Liver (tissue), 9 donors: ENCODE data around the gene DOK6. TPM values are rescaled to one million over a fixed set of nuclear protein-coding genes. Genes with fewer than 3 reads are reported as not detected.

ENCODE experiments used
- DNase-seq: peaks from one replicate; pipeline ENCODE4 v3.0.0-alpha.2; 2017; ENCODE audit warnings: low spot score
- H3K27ac ChIP-seq, 2 donors: one replicate each; pipeline ENCODE4 v1.7.0; 2013; ENCODE audit warnings: inconsistent platforms in 2 of 2, low read length in 2 of 2, control low read depth in 1 of 2, low read depth in 1 of 2, mild to moderate bottlenecking in 1 of 2
- H3K27me3 ChIP-seq, 4 donors: one replicate each; pipeline versions ENCODE4 v1.6.1 to v1.7.0; 2013; ENCODE audit warnings: low read length in 3 of 4, inconsistent platforms in 1 of 4, mild to moderate bottlenecking in 1 of 4, moderate library complexity in 1 of 4; ENCODE audit not compliant: control insufficient read depth in 4 of 4, insufficient read depth in 4 of 4
- H3K36me3 ChIP-seq, 4 donors: one replicate each; pipeline versions ENCODE4 v1.6.1 to v1.7.0; 2013; ENCODE audit warnings: low read length in 3 of 4, mild to moderate bottlenecking in 3 of 4, low read depth in 1 of 4, moderate library complexity in 1 of 4; ENCODE audit not compliant: control insufficient read depth in 4 of 4, insufficient read depth in 3 of 4
- H3K4me1 ChIP-seq, 4 donors: one replicate each; pipeline versions ENCODE4 v1.6.1 to v1.7.0; 2013; ENCODE audit warnings: low read length in 3 of 4, mild to moderate bottlenecking in 3 of 4, moderate library complexity in 1 of 4; ENCODE audit not compliant: control insufficient read depth in 4 of 4, insufficient read depth in 4 of 4
- H3K4me3 ChIP-seq, 3 donors: one replicate each; pipeline versions ENCODE4 v1.6.1 to v1.7.0; 2013; ENCODE audit warnings: low read length in 3 of 3, control low read depth in 1 of 3, low read depth in 1 of 3, mild to moderate bottlenecking in 1 of 3
- H3K9ac ChIP-seq, 2 donors: one replicate each; pipeline ENCODE4 v1.7.0; 2013; ENCODE audit warnings: low read length in 2 of 2, mild to moderate bottlenecking in 2 of 2, moderate library complexity in 2 of 2, control low read depth in 1 of 2, low read depth in 1 of 2
- H3K9me3 ChIP-seq, 4 donors: one replicate each; pipeline versions ENCODE4 v1.6.1 to v1.7.0; 2013; ENCODE audit warnings: low read length in 3 of 4; ENCODE audit not compliant: control insufficient read depth in 4 of 4
- ATF3 ChIP-seq: IDR thresholded peaks from 2 replicates; pipeline ENCODE4 v1.6.1; 2016; ENCODE audit warnings: antibody characterized with exemption
- CTCF ChIP-seq: fragments of 150-350 bp; IDR thresholded peaks from 2 replicates; pipeline ENCODE4 v1.5.1; 2017; ENCODE audit warnings: improper control_type of control experiment, low read depth, low read length; ENCODE audit not compliant: missing input control
- EGR1 ChIP-seq, 2 donors: IDR thresholded peaks; 2 replicates each; pipeline ENCODE4 v1.6.1; 2016 to 2018; ENCODE audit warnings: antibody characterized with exemption in 2 of 2, low read depth in 2 of 2
- FOXA1 ChIP-seq: IDR thresholded peaks from 2 replicates; pipeline ENCODE4 v1.6.1; 2016; ENCODE audit warnings: antibody characterized with exemption
- FOXA2 ChIP-seq: IDR thresholded peaks from 2 replicates; pipeline ENCODE4 v1.6.1; 2016; ENCODE audit warnings: antibody characterized with exemption
- GABPA ChIP-seq, 2 donors: IDR thresholded peaks in 1 of 2; conservative IDR thresholded peaks in 1 of 2; 2 replicates each; pipeline ENCODE4 v1.6.1; 2016; ENCODE audit warnings: antibody characterized with exemption in 2 of 2, mild to moderate bottlenecking in 1 of 2, moderate library complexity in 1 of 2
- HNF4A ChIP-seq, 2 donors: conservative IDR thresholded peaks; 2 replicates each; pipeline ENCODE4 v1.6.1; 2016; ENCODE audit warnings: antibody characterized with exemption in 2 of 2, mild to moderate bottlenecking in 2 of 2
- HNF4G ChIP-seq: IDR thresholded peaks from 2 replicates; pipeline ENCODE4 v1.6.1; 2016; ENCODE audit warnings: antibody characterized with exemption
- JUND ChIP-seq, 2 donors: IDR thresholded peaks; 2 replicates each; pipeline ENCODE4 v1.6.1; 2016; ENCODE audit warnings: antibody characterized with exemption in 2 of 2
- MAX ChIP-seq: IDR thresholded peaks from 2 replicates; pipeline ENCODE4 v1.6.1; 2016; ENCODE audit warnings: antibody characterized with exemption
- NR2F2 ChIP-seq: IDR thresholded peaks from 2 replicates; pipeline ENCODE4 v1.6.1; 2016; ENCODE audit warnings: antibody characterized with exemption
- RAD21 ChIP-seq, 2 donors: IDR thresholded peaks; 2 replicates each; pipeline ENCODE4 v1.6.1; 2016; ENCODE audit warnings: antibody characterized with exemption in 2 of 2, mild to moderate bottlenecking in 2 of 2
- REST ChIP-seq: IDR thresholded peaks from 2 replicates; pipeline ENCODE4 v1.6.1; 2016; ENCODE audit warnings: antibody characterized with exemption, mild to moderate bottlenecking
- RXRA ChIP-seq, 2 donors: IDR thresholded peaks; 2 replicates each; pipeline ENCODE4 v1.6.1; 2017 to 2018; ENCODE audit warnings: antibody characterized with exemption in 2 of 2, mild to moderate bottlenecking in 1 of 2
- SP1 ChIP-seq: IDR thresholded peaks from 2 replicates; pipeline ENCODE4 v1.6.1; 2018; ENCODE audit warnings: antibody characterized with exemption, mild to moderate bottlenecking
- TAF1 ChIP-seq: conservative IDR thresholded peaks from 2 replicates; pipeline ENCODE4 v1.6.1; 2016; ENCODE audit warnings: antibody characterized with exemption, mild to moderate bottlenecking
- YY1 ChIP-seq: IDR thresholded peaks from 2 replicates; pipeline ENCODE4 v1.6.1; 2016; ENCODE audit warnings: antibody characterized with exemption, mild to moderate bottlenecking
- ZBTB33 ChIP-seq: IDR thresholded peaks from 2 replicates; pipeline ENCODE4 v1.6.1; 2016; ENCODE audit warnings: antibody characterized with exemption
- WGBS: extraction: QIAGEN DNeasy Blood & Tissue Kit; methylation state at CpG from one replicate; pipeline ENCODE4 v1.1.7; 2013; 5-methylcytosine and 5-hydroxymethylcytosine counted together
- polyA plus RNA-seq, 2 donors: library from polyadenylated mRNA; stranded (reverse) in 1 of 2; unstranded in 1 of 2; fragments of 200-250 nt in 1 of 2; fragments of >200 nt in 1 of 2; fragmentation: Nextera tagmentation in 1 of 2; extraction: Ambion mirVana in 1 of 2; gene quantifications; one replicate each; pipeline versions ENCODE4 v1.2.1 to v1.2.3, GENCODE V29; 2013 to 2015
- total RNA-seq, 2 donors: library from RNA; depleted of rRNA; stranded (reverse); fragments of >200 nt; gene quantifications; one replicate each; pipeline ENCODE4 v1.2.3, GENCODE V29; 2014
- donor health status: healthy.
- donor health status: healthy.
- donor health status: healthy.
- donor health status: healthy.
- donor health status: healthy.

The DOK6 gene
- total and polyA plus RNA-seq, 4 donors: 0.08 to 1.1 (median 0.67) TPM

GRCh38 chr18:69844656-69845055, 444.0 kb downstream of the DOK6 start:
- no peak overlapping the region for H3K27ac ChIP-seq
- WGBS: 94% methylated on average over 2 of the region's 2 CpGs
- H3K27me3 ChIP-seq: no peaks in the 10 kb centered on the region
- no peaks in the 10 kb centered on the region for H3K9me3 ChIP-seq
- TF ChIP-seq REST: no peak
- TF ChIP-seq HNF4A (conservative IDR thresholded peaks at IDR 0.05): no peak
- TF ChIP-seq JUND (IDR thresholded peaks at IDR 0.05): no peak
- no peak for TF ChIP-seq CTCF
- TF ChIP-seq YY1: no peak
- TF ChIP-seq MAX: no peak
- TF ChIP-seq NR2F2: no peak
- no peak for TF ChIP-seq ZBTB33
- TF ChIP-seq TAF1: no peak
- TF ChIP-seq RAD21 (IDR thresholded peaks at IDR 0.05): no peak
- no peak for TF ChIP-seq RXRA (IDR thresholded peaks at IDR 0.05)
- no peak for TF ChIP-seq ATF3
- no peak for TF ChIP-seq EGR1 (IDR thresholded peaks at IDR 0.05; ENCODE audit: low read depth in 2 of 2)
- no peak for TF ChIP-seq HNF4G
- TF ChIP-seq FOXA1: no peak
- TF ChIP-seq FOXA2: no peak
- TF ChIP-seq GABPA (IDR thresholded peaks at IDR 0.05 in 1 of 2, conservative IDR thresholded peaks at IDR 0.05 in 1 of 2): no peak
- no peak for TF ChIP-seq SP1
- H3K36me3 ChIP-seq: no peaks in the 10 kb centered on the region
- H3K9ac ChIP-seq: no peak overlapping the region
- H3K4me1 ChIP-seq: no peaks in the 10 kb centered on the region
- H3K4me3 ChIP-seq: no peak overlapping the region
- no peak for DNase-seq
